K562 (cell line): ENCODE data around the gene IQGAP3. TPM values are rescaled to one million over a fixed set of nuclear protein-coding genes. Genes with fewer than 3 reads are reported as not detected.

Experiments
- BDP1 ChIP-seq: IDR thresholded peaks from 3 replicates; pipeline ENCODE4 v1.6.1; 2011; ENCODE audit not compliant: insufficient read length, insufficient read depth
- EP400 ChIP-seq: fragments of 450-650 bp; IDR thresholded peaks from 2 replicates; pipeline ENCODE4 v1.6.1; 2017; ENCODE audit warnings: antibody characterized with exemption, mild to moderate bottlenecking, moderate library complexity
- FOS ChIP-seq: IDR thresholded peaks from 3 replicates; pipeline ENCODE4 v1.6.1; 2011; ENCODE audit not compliant: insufficient read length; ENCODE audit errors: extremely low read depth
- MYNN ChIP-seq, 2 experiments: sonication (generic); formaldehyde crosslinking in 1 of 2; IDR thresholded peaks; 2 replicates each; pipeline versions ENCODE4 v1.5.0 to v1.6.1; 2016 to 2020; ENCODE audit warnings: antibody characterized with exemption in 1 of 2, missing genetic modification reagents in 1 of 2
- RBM15 ChIP-seq: fragments of 200-400 bp; formaldehyde crosslinking; IDR thresholded peaks from 2 replicates; pipeline ENCODE4 v1.6.1; 2018; ENCODE audit warnings: mild to moderate bottlenecking, low read length, moderate library complexity; ENCODE audit not compliant: insufficient read depth
- SNIP1 ChIP-seq: fragments of 450-650 bp; IDR thresholded peaks from 2 replicates; pipeline ENCODE4 v1.7.1; 2017; ENCODE audit warnings: low read depth, mild to moderate bottlenecking
- TEAD4 ChIP-seq, 2 experiments: sonication (generic) in 1 of 2; formaldehyde crosslinking in 1 of 2; IDR thresholded peaks; 2 replicates each; pipeline versions ENCODE4 v1.6.1 to v1.8.0; 2012 to 2022; ENCODE audit warnings: borderline replicate concordance in 1 of 2, inconsistent platforms in 1 of 2, low read length in 1 of 2, mild to moderate bottlenecking in 1 of 2, missing genetic modification reagents in 1 of 2
- ZBTB7A ChIP-seq: IDR thresholded peaks from 2 replicates; pipeline ENCODE4 v1.6.1; 2011; ENCODE audit warnings: low read depth, mild to moderate bottlenecking, low read length, moderate library complexity, borderline replicate concordance; ENCODE audit not compliant: control insufficient read depth
- polyA plus RNA-seq, 8 experiments: library from polyadenylated mRNA; depleted of rRNA in 4 of 8; stranded (reverse) in 5 of 8; unstranded in 3 of 8; fragments of >200 nt; fragmentation: Nextera tagmentation in 2 of 8; fragmentation: Illumina TruSeq in 1 of 8; extraction: Ambion mirVana in 2 of 8; extraction: Trizol in 1 of 8; gene quantifications; 2 replicates each; pipeline versions ENCODE4 v1.2.1 to v1.2.3, GENCODE V29; 2011 to 2014; ENCODE audit warnings: inconsistent platforms in 1 of 8, missing spikeins in 1 of 8
- total RNA-seq, 7 experiments: library from RNA; depleted of rRNA in 6 of 7; stranded (reverse); fragments of >200 nt in 6 of 7; fragmentation: Illumina TruSeq in 2 of 7; extraction: Trizol in 2 of 7; gene quantifications; 2 replicates each; pipeline versions ENCODE4 v1.2.1 to v1.2.3, GENCODE V29; 2011 to 2021; ENCODE audit warnings: low replicate concordance in 1 of 7
- TF ChIP-seq, protein P1 (sequence below), 2 experiments: fragments of 450-650 bp in 1 of 2; sonication (generic) in 1 of 2; formaldehyde crosslinking in 1 of 2; IDR thresholded peaks; 2 replicates each; pipeline versions ENCODE4 v1.7.1 to v1.9.0; 2016 to 2022; ENCODE audit warnings: inconsistent platforms in 1 of 2, mild to moderate bottlenecking in 1 of 2, missing genetic modification reagents in 1 of 2
- TF ChIP-seq, protein P2 (sequence below), 3 experiments: fragments of 200-800 bp in 1 of 3; sonication (Bioruptor generic) in 1 of 3; sonication (generic) in 1 of 3; formaldehyde crosslinking in 1 of 3; IDR thresholded peaks; 2 replicates each; pipeline versions ENCODE4 v1.6.1 to v1.8.0; 2016 to 2022; ENCODE audit warnings: mild to moderate bottlenecking in 2 of 3, missing compliant biosample characterization in 2 of 3, missing genetic modification characterization in 2 of 3, missing genetic modification reagents in 1 of 3
- TF ChIP-seq, protein P3 (sequence below): fragments of 450-650 bp; formaldehyde crosslinking; IDR thresholded peaks from 2 replicates; pipeline ENCODE4 v1.4.0; 2022; ENCODE audit warnings: missing genetic modification characterization

IQGAP3 gene
- total and polyA plus RNA-seq, 9 of the 15 experiments (the other 6 are each of a cell fraction or from before 2014, with no cell fraction given) = 1.4 to 16.6 (median 11.9) TPM

DNA sequence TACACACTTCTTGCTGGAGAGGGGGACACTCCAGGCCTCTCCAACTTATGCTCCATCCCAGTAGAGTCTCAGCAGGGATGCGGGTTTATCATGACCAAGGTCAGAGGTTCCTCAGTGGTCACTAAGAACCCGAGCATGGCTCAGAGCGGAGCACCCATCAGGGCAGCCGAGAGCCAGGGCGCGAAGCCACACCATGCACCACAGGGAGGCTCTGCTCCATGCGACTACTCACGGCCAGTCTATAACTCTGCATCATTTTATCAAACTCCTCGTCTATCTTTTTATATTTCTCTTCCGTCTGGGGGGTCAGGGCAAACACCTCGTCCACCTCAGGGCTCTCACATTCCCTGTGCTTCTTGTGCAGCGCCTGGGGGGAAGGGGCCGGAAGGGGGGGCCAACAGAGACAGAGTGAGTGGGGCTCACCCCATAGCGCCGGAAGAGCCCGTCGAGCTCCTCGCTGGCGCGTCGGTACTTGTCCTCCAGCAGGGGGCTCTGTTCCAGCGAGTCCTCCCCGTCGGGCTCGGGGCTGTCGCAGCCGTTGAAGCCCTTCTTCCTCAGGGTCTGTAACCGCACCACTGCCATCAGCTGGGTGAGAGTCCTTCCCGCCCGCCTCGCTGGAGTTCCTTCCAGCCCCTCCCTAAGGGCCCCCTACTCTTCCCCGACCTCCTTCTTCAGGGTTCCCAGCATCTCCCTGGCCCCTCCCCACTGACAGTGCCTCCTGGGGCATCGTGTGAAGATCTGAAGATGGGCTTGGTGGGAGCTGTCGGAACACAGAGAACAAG, 91.8 kb downstream of the IQGAP3 start (continued):
- TF ChIP-seq, protein P1, sequence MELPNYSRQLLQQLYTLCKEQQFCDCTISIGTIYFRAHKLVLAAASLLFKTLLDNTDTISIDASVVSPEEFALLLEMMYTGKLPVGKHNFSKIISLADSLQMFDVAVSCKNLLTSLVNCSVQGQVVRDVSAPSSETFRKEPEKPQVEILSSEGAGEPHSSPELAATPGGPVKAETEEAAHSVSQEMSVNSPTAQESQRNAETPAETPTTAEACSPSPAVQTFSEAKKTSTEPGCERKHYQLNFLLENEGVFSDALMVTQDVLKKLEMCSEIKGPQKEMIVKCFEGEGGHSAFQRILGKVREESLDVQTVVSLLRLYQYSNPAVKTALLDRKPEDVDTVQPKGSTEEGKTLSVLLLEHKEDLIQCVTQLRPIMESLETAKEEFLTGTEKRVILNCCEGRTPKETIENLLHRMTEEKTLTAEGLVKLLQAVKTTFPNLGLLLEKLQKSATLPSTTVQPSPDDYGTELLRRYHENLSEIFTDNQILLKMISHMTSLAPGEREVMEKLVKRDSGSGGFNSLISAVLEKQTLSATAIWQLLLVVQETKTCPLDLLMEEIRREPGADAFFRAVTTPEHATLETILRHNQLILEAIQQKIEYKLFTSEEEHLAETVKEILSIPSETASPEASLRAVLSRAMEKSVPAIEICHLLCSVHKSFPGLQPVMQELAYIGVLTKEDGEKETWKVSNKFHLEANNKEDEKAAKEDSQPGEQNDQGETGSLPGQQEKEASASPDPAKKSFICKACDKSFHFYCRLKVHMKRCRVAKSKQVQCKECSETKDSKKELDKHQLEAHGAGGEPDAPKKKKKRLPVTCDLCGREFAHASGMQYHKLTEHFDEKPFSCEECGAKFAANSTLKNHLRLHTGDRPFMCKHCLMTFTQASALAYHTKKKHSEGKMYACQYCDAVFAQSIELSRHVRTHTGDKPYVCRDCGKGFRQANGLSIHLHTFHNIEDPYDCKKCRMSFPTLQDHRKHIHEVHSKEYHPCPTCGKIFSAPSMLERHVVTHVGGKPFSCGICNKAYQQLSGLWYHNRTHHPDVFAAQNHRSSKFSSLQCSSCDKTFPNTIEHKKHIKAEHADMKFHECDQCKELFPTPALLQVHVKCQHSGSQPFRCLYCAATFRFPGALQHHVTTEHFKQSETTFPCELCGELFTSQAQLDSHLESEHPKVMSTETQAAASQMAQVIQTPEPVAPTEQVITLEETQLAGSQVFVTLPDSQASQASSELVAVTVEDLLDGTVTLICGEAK (IDR thresholded peaks at IDR 0.05) = no peak
- TF ChIP-seq, protein P1 (CRISPR knock-in tag; IDR thresholded peaks at IDR 0.05) = no peak
- TF ChIP-seq FOS = no peak
- TF ChIP-seq, protein P2, sequence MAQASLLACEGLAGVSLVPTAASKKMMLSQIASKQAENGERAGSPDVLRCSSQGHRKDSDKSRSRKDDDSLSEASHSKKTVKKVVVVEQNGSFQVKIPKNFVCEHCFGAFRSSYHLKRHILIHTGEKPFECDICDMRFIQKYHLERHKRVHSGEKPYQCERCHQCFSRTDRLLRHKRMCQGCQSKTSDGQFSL (CRISPR knock-in tag; IDR thresholded peaks at IDR 0.05) = no peak
- TF ChIP-seq, protein P2 (tag; IDR thresholded peaks at IDR 0.05) = no peak
- peak; percentile 70; the same call in 1 of the 2 replicates for TF ChIP-seq ZBTB7A
- no peak for TF ChIP-seq RBM15
- TF ChIP-seq, protein P3, sequence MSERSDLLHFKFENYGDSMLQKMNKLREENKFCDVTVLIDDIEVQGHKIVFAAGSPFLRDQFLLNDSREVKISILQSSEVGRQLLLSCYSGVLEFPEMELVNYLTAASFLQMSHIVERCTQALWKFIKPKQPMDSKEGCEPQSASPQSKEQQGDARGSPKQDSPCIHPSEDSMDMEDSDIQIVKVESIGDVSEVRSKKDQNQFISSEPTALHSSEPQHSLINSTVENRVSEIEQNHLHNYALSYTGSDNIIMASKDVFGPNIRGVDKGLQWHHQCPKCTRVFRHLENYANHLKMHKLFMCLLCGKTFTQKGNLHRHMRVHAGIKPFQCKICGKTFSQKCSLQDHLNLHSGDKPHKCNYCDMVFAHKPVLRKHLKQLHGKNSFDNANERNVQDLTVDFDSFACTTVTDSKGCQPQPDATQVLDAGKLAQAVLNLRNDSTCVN (CRISPR knock-in tag) = no peak
- TF ChIP-seq TEAD4 (IDR thresholded peaks at IDR 0.05; ENCODE audit: low read length) = no peak
- TF ChIP-seq TEAD4 (CRISPR knock-in tag; IDR thresholded peaks at IDR 0.05; ENCODE audit: borderline replicate concordance) = no peak
- TF ChIP-seq MYNN (IDR thresholded peaks at IDR 0.05) = no peak
- no peak for TF ChIP-seq MYNN (CRISPR knock-in tag; IDR thresholded peaks at IDR 0.05)
- no peak for TF ChIP-seq BDP1
- no peak for TF ChIP-seq EP400
- no peak for TF ChIP-seq SNIP1
